Kidney tubule cell (primary cell): ENCODE results near the gene MVK.

Source experiments
- DNase-seq: peaks from one replicate; pipeline ENCODE4 v3.0.0-alpha.2; 2018; ENCODE audit warnings: low spot score

MVK gene

DNA sequence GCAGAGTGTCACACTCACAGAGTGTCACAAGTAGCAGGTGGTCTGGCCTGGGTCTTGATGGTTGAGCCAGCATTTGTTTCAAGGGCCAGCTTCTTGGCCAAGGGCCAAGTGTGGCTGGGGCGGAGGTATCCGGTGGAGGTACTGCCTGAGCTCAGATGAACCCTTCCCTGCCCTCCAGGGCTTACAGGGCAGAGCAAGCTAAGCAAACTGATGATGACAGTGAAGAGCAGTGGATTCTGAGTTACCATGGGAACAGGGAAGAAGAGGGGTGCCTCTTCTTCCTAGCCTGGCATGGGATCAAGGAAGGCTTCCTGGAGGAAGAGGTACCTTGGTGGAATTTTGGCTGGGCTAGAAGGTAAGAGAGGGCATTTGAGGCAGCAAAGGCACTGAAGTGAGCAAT is 35.7 kb downstream of the MVK start:
- no peak for DNase-seq

DNA sequence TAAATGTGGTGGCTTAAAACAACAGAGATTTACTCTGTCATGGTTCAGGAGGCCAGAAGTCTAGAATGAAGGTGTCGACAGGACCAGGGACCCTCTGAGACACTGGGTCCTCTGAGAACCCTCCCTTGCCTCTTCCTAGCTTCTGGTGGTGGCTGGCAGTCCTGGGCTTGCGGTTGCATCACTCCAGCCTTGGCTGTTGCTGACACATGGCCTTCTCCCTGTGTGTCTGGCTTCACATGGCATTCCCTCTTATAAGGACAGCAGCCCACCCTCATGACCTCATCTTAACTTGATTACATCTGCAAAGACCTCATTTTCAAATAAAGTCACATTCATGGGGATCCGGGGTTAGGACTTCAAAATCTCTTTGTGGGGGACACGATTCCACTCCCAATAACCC is 36.9 kb downstream of the MVK start:
- no peak for DNase-seq

DNA sequence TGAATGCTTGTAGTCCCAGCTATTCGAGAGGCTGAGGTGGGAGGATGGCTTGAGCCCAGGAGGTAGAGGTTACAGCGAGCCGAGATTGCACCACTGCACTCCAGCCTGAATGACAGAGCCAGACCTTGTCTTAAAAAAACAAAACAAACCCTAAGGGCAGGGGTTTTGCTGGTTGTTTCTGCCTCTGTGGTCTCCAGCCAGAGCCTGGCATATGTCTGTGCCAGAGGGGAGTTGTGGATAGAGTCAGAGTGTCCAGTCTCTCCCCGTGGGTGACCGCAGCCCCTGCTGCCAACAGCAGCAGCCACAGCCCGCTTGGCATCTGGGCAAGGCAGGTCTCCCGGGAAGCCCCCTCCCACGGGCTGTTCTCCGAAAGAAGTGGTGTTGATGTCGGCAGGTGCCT is 37.6 kb downstream of the MVK start:
- no peak for DNase-seq

DNA sequence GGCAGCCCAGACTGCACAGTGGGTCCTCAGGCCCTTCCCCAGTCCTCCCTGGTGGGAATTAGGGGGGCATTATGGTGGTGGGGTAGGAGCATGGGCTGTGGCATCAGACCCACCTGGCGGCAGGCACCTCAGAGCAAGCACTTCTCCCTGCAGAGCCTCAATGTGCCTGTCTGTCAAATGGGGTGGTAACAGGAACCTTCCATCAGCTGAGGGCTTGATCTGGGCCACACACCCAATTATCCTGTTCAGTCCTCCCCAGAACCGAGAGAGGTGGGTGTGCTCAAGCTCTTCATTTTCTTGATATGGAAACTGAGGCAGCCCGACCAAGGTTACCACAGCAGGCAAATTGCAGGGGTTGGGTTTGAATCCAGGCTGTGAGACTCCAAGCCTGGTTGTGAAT is 38.4 kb downstream of the MVK start:
- DNase-seq: no peak

DNA sequence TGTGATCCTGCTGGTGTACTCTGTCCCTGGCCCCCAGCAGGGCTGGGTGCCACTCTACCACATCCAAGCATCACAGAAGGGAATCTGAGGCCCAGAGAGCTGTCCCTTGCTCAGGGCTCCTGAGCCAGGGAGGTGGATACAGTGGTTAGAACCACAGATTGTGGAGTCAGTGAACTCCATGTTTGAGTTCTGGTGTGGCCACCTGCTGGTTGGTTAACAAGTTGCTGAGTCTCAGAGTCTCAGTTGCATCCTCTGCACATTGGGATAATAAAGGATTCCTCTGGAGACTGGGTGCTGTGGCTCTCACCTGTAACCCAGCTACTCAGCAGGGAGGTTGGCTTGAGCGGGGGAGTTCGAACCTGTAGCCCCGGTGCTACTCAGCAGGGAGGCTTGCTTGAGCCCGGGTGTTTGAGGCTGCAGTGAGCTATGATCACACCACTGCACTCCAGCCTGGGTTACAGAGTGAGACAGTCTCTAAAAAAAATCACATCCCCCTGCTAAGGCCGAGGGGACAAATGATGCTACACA is 39.4 kb downstream of the MVK start:
- DNase-seq: peak; percentile 41

DNA sequence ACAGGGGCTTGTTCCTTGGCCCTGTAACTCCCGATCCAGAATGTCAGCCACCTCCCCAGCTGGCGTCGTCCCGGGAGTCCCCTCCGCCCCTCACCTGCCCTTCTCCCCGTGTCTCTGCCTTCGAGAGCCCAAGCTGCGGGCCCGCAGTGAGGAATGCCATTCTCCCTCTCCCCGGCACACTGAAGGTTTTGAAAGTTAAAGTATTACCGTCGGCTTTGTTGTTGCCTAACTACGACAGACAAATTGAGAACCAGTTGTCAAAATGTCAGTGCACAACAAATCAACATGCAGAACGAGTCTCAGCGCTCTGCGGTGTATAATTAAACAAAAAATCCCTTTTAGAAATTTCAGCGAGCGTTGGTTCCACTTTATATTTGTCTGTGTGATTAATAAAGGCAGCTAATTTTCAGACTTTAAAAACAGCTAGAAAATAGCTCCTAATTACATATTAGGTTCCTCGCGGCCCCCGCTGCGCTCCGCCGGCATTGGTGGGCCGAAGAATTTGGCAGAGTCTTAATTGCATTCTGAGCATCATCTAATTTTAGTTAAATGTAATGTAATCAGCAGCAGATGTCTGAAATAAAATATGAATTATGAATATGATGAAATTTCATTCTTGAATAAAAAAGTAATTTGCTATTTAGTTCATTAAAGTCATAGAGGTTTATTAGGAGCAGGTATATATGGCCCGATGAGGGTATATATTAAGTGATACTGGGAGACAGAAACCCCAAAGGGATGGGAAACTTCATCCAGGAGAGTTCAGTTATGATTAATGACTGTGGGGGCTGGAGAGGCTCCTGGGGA is 40.3 kb downstream of the MVK start:
- DNase-seq: no peak

DNA sequence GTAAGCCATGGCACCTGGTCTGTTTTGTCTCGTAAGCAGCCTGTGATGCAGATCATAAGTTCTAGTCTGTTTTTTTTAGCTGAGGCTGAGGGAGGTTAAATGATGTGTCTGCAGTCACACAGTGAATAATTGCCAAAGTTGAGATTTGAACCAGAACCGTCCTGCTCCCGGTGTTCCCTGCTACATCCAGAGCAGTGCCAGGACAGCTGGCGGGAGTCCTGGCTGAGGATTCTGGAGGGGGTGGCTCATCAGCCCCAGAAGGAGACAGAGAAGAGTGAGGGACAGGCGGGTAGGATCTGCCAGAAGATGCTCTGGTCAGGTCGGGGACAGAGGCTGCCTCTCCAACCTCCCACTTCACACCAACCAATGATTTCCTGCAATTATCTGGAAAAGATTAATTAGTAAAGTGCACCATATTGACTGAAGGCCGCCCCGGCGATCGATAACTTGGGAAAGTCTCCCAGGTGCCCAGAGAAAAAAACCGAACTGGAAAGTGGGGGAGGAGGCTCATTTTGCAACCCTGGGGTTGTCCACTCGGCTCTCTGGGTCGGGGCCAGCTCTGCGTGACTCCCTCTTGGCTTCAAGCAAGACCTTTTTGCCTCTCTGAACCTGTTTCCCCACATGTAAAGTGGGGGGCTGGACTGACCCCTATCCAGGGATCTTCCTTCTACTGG is 42.1 kb downstream of the MVK start:
- no peak for DNase-seq

DNA sequence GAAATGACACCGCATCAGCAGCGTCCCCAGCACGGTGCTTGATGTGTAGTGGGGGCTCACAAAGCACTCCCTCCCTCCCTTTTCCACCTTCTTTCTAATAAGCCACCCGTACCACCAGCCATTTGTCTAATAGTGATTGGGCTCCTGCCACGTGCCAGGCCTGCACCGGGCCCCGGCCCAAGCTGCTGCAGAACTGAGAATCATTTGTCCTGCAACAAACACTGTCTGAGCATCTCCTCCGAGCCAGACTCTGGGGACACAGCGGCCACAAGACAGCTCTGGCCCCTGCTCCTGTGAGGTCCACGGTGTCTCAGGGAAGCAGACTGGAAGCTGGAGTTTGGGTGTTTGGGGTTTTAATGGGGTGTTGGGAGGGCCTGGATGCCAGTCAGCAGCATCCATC is 43.9 kb downstream of the MVK start:
- no peak for DNase-seq

DNA sequence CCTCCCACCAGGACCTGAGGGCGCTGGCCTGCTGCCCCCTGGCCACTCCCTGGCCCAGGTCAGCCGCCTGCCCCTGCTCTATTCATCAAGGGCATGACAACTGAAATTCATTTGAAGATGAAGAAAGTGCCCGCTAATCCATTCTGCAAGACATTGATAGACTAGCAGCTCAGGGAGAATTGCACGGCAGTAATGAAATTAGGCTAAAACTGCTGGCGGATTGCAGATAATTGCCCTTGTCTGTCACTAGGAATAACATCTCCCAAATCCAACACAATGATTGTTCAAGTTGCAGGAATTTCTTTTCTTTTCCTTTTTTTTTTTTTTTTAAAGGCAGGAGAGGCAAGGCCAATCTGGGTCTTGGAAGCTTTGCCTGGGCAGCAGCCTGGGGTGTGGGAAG is 44.5 kb downstream of the MVK start:
- DNase-seq: no peak

DNA sequence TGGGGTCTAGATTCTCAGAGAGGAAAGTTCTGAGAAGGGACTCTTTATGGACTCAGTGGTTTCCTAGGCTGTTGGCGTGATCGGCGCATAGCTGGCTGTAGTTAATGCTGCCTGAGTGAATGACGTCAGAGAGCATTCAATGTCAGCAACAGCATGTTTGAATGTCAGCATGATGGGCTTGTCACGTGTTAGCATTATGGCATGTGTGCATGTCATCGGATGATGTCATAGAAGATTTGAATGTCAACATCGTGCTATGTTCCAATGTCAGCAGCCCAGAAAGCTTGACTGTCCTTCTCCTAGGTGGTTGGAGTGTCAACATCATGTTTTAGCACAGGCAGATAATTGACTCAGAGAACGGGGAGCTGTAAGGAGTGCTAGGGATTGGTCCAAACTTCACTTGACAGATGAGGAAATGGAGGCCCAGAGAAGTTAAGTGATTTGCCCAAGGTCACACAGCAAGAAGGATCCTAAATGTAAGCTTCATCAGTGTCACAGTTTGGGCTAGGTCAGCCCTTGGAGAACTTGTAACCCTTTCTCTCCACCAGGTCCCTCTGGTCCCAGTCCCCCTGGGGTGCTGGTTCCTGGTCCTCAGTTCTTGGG is 45.5 kb downstream of the MVK start:
- no peak for DNase-seq

DNA sequence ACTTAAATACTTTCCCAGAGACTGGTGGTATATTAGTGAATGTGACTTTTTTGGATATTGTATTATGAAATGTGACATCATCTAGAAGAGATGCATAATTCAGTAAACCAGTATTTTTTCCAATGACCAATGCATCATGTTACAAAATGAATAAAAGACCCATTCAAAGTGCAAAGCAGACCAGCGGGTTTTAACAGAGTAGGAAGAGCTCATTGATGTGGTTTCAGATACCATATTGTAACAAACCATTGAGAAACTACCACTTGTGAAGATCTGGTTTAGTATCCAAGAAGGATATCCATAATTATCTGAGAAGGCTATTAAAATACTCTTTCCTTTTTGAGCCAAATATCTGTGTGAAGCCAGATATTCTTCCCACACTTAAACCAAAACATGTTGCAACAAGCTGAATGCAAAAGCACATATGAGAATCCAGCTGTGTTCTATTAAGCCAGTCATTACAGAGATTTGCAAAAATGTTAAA is 47.7 kb downstream of the MVK start:
- no peak for DNase-seq

DNA sequence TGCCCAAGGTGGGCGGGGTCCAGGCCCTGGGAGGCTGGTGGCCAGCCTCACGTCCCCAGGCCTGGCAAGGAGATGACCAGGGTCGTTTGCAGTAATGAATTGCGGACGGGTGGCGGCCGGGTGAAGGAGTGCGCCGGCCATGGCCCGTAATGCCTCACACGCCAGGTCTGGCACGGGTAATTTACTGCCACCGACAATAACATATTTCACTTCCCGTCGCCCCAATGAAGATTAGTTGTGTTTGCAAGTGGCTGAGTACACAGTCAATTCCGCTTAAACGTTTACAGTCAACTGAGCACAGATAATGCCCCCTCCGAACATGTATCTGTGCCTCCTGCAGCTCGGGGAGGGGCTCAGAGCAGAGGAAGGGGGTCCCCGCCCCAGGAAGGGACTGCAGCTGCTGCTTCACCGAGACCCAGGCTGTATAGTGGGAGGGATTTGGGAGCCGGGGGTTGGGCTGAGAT is 48.3 kb downstream of the MVK start:
- DNase-seq: no peak

DNA sequence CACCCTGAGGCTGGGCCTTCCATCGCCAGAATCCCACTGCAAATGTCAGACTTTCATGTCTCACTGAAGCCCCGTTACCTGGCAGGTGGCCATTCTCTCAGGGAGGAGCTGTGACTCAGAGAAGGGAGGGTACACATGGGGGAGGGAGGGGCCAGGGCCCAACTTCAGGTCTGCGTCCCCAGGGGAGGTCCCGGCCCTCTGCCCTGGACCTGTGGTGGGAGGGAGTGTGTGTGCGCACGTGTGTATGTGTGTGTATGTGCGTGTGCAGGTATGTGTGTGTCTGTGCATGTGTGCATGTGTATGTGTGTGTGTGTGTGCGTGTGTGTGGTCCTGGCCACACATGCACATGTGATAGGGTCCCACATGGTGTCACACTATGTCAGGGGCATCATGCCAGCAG is 50.9 kb downstream of the MVK start:
- no peak for DNase-seq

DNA sequence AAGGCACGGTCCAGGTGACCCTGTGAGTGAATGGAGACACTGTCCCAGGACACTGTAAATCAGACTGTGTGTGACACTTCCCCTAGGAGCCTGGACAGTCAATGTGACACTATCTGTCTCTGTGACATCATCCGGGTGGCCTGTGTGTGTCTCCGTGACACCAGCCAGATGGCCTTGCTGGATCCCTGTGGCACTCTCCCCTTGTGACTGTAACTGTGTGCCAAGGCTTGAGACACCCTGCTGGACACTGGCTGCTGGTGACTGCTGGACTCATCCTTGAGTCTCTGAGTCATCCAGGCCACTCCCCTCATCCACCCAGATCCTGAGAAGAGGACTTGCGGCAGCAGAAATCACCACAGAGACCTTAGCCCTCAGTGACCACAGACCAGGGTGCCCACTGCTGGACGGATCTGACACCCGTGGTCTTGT is 51.6 kb downstream of the MVK start:
- peak; percentile 33 for DNase-seq

DNA sequence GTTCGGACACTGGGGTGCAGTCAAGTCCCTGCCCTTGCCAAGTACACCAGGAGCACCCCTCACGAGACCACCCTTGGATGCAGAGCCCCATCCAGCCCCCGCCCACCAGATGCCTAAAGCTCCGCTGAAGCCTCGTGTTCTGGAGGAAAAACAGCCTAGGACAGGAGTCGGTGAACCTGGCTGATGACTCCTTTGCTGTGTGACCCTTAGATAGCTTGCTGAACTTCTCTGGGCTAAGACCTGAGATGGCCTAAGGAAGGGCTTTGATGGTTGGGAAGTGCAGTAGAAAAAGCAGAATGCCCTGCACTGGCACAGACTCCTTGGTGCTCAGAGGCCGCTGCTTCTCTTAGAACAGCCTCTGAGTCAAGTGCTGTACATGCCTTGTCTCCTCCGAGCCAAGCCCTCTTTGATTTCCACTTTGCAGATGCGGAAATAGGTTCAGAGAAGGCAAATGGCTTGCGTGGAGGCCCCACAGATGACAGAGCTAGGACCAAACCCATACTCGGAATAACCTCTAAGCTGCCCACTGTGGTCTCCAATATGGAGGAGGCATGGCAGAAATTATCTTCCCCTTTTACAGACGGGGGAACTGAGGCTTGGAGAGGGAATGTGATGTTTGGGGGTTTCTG is 52.3 kb downstream of the MVK start:
- DNase-seq: no peak

DNA sequence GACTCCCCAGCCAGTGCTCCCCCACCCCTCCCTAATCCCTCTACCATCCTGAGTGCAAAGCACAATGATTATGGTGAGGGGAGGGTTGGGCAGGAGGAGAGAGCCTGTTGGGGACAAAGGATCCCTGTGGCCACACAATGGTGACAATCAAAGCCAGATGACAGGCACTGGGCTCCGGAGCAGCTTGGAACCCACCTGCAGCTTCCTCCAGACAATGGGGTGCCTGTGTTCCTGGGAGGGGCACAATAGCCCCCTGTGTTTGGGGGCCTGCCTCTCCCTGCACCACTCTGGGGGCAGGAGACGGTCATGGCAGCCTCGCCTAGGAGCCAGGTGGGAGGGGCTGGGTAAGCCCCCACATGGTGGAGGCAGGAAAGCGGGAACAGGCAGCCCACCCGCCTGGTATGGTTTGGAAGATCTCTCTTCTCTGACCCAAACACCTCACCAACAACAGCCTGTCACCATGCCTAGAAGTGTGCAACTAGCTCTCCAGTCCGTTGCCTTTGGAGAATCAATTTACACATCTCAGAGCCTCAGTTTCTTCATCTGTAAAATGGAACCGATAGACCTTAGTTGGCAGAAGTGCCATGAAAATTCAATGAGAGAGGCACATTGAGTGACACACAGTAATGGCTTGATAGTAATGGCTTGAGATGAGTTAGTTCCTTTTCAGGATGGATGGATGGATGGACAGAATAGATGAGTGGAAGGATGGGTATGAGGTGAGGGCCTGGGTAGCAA is 53.0 kb downstream of the MVK start:
- DNase-seq: no peak

DNA sequence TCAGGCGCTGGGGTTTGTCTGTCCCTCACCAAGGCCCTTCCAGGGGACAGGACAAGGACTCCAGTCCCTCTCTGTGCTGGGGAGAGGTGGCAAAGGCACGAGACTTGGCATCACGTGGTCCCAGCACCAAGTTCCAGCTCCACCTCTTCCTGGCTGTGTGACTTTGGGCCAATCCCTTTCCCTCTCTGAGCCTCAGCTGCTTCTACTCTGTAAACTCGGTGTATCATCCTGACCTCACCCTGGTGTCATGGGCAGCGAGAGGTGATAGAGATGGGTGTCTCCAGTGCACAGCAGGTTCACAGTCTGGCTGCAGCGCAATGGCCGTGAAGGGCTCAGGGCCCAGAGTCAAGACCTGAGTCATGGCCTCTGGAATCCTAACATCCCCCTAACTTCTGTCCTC is 54.0 kb downstream of the MVK start:
- DNase-seq: no peak

DNA sequence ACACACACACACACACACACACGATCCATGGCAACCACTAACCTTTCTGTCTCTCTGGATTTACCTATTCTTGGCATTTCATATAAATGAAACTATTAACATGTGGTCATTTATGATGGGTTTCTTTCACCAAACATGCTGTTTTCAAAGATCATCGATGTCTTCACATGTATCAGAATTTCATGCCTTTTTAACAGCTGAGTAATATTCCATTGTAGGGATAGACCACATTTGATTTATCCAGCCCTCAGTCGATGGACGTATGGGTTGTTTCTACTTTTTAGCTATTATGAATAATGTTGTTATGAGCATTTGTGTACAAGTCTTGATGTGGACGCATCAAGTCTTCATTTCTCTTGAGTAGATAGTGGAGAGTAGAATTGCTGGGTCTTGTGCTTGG is 56.5 kb downstream of the MVK start:
- no peak for DNase-seq

DNA sequence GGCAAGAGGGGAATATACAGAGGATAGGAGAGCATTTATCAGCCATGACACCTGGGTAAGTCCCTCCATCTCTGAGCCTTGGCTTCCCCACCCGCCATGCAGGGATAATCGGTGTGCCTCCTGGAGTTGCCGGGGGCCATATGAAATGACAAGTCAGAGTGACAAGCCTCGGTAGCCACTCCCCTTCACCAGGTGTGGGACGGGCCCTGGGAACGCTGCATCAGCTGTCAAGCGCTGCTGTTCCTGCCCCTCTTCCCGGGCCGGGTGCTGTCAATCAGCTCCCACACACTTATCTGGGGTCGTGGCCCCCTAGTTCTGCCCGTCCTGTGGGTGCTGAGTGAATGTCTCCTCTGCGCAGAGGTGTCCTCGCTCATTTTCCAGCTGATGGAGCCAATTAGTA is 57.2 kb downstream of the MVK start:
- no peak for DNase-seq

DNA sequence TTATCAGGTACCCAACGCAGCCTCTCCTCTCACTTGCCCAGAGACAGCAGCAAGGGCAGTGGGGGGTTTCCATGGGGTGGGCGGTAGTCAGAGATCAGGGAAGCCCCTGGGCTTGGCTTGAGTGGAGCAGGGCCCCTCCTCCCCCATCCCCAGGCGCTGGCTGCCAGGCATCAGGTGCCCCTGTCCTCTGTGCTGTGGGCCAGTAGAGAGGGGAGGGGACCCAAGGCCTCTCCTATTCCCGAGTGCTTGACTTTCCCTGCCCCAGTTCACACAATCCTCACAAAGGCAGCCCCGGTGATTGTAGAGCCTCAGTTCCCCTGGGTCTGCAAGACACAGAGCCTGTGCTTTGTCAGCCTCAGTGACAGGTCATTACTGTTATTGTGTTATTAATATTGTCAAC is 57.7 kb downstream of the MVK start:
- DNase-seq: no peak

DNA sequence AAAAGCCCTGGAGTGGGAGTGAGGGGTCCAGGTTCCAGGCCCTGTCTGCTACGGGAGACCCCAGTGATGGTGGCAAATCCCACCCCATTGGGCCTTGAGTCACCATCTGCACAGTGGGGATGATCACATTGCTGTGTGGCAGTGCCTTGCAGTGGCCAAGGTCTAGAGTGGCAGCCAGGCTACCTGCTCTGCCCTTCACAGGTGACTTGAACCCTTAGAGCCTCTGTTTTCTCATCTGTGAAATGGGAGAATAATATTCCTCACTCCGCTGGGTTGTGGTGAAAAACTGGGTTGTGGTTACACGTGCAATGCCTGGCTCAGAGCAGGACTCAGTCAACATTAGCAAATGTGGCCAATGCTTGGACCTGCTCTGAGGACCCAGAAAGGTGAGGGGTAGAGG is 58.2 kb downstream of the MVK start:
- DNase-seq: no peak

DNA sequence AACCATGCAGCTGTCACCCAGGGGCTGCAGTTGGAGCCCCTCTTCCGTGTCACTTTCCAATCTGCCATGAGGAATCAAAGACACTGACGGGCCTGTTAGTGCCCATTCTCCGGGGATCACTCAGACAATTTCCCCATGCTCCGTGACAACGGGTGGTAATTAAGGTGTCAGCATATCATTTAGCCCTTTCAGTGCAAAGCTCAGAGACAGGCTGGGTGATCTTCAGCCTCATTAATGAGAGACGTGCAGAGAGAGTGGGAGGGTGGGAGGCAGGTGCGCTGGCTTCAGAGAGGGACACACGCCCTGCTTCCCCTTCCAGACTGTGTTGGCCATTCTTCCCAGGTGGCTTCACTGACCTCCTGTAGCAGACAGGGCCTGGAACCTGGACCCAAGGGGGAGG is 58.7 kb downstream of the MVK start:
- no peak for DNase-seq
